ENCODE data around the gene SLC25A13.

GRCh38 chr7:96285579-96285978 is 36.3 kb downstream of the SLC25A13 start:
- TF ChIP-seq CTCF (IDR thresholded peaks at IDR 0.05): no peak
- no peak for TF ChIP-seq EP300 (IDR thresholded peaks at IDR 0.05)
